Caki2 (cell line): ENCODE results near the gene THBS3. TPM values are rescaled to one million over a fixed set of nuclear protein-coding genes. Genes with fewer than 3 reads are reported as not detected.
A peak's percentile ranks its signal among the peaks of the same experiment; 100 is the strongest.
"Not testable (repeated sequence)": the region's sequence is repeated elsewhere in the genome, so short reads cannot be mapped to it uniquely, and the experiment has no call there.

ENCODE experiments used
- DNase-seq: peaks from one replicate; pipeline ENCODE4 v3.0.0-alpha.2; 2015; ENCODE audit warnings: low read depth
- in situ Hi-C: cut with HindIII; loops from 2 replicates; pipeline ENCODE4 v1.10.0; 2016; ENCODE audit warnings: low sequenced_read_pairs, low pct_unique_long_range_greater_than_20kb, mixed read lengths
- total RNA-seq: library from RNA; depleted of rRNA; stranded (reverse); fragments of >200 nt; shearing (Covaris generic); gene quantifications from 2 replicates; pipeline ENCODE4 v1.2.3, GENCODE V29; 2014; ENCODE audit warnings: low replicate concordance

Gene THBS3
- total RNA-seq, 1 experiment from 2014 or later = 20.5 TPM

GRCh38 chr1:155211381-155212050 lies 3.8 kb upstream of the THBS3 start:
- DNase-seq, in situ Hi-C loops: not testable (repeated sequence)

- no peak for DNase-seq
- in situ Hi-C loops = no loop called here
Measured at GRCh38 chr1:155210314-155211104, 2.8 kb upstream of the THBS3 start.

GRCh38 chr1:155209312-155209721 lies 1.6 kb upstream of the THBS3 start:
- DNase-seq = no peak
- in situ Hi-C loops = no loop called here

GRCh38 chr1:155208541-155209311 lies 1.0 kb upstream of the THBS3 start, which contains the start of gene MTX1:
TSS of gene MTX1 (plus strand) at chr1:155208695. CDS start at chr1:155208805, 110 bp downstream.
- DNase-seq = peak; percentile 79
- in situ Hi-C loops = no loop called here

GRCh38 chr1:155206891-155207805 lies 549 bp downstream of the THBS3 start:
- peak; percentile 79 for DNase-seq
- in situ Hi-C loops = no loop called here

GRCh38 chr1:155205969-155206593 lies 1.6 kb downstream of the THBS3 start:
- no peak for DNase-seq
- in situ Hi-C loops = no loop called here

GRCh38 chr1:155205035-155205434 lies 2.7 kb downstream of the THBS3 start:
- DNase-seq = no peak
- in situ Hi-C loops = no loop called here

GRCh38 chr1:155202731-155203515 lies 4.8 kb downstream of the THBS3 start:
- DNase-seq = no peak
- in situ Hi-C loops = no loop called here

- in situ Hi-C loops = no loop called here
- DNase-seq = no peak
Measured at GRCh38 chr1:155202198-155202597, 5.5 kb downstream of the THBS3 start.

- no peak for DNase-seq
- in situ Hi-C loops = no loop called here
Measured at GRCh38 chr1:155200920-155201319, 6.8 kb downstream of the THBS3 start.

GRCh38 chr1:155199792-155200191 lies 7.9 kb downstream of the THBS3 start:
- in situ Hi-C loops = no loop called here
- DNase-seq = no peak

- in situ Hi-C loops = no loop called here
- no peak for DNase-seq
Measured at GRCh38 chr1:155198547-155198906, 9.2 kb downstream of the THBS3 start.

GRCh38 chr1:155197901-155198546 lies 9.7 kb downstream of the THBS3 start:
- DNase-seq = no peak
- in situ Hi-C loops = no loop called here

GRCh38 chr1:155196893-155197638 lies 10.6 kb downstream of the THBS3 start:
- DNase-seq = no peak
- in situ Hi-C loops = no loop called here

- in situ Hi-C loops = no loop called here
- DNase-seq = no peak
Measured at GRCh38 chr1:155196103-155196892, 11.4 kb downstream of the THBS3 start.
